ENCODE data around the gene EPHA4. TPM values are rescaled to one million over a fixed set of nuclear protein-coding genes. Genes with fewer than 3 reads are reported as not detected.

EPHA4 gene
- total RNA-seq, 1 experiment from 2014 or later = 3.3 TPM

DNA sequence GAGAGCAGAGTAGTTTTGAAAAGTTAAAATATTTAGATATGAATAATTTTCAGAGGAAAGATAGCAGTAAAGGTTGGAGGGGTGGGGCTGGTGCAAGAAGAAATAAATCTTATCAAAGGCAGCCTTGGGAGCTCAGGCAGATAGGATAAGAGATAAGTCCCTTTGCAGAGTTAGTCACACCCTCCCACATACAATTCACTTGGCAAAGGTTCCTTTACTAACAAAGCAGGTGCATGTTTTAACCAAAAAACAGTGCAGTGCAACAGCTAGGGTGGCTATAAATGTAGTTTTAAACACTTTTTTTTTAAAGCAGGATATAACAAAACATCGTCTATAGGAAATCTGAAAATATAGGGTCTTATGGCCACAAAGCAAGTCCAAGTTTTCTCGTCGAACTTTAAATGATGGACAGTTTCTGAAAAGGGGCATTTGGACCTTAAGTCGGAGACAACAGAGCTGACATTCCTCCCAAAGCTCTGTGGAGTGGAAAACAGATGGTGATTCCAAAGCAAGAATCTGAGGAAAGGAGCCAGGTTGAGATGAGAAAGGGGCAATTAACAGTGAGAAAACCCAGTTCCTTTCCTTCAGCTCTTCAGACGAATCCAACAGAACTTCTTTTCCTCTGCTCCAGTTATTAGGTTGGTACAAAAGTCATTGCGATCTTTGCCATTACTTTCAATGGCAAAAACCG lies 53.0 kb downstream of the EPHA4 start:
- Histone ChIP-seq H4K20me1 (ENCODE audit: low read length) (no peaks in the 10 kb centered on the region), H3K27ac (ENCODE audit: low read length) (peak overlapping the region; percentile 93), H3K9me3 (ENCODE audit: low read length) (no peaks in the 10 kb centered on the region), H2AFZ (ENCODE audit: low read length) (peak overlapping the region; percentile 29; the same call in 1 of the 2 replicates), H3K9me2 (replicated peaks; ENCODE audit: low read length) (no peaks in the 10 kb centered on the region), H3K4me3 (ENCODE audit: low read length) (peak overlapping the region; percentile 53), H3K4me2 (ENCODE audit: low read length) (peak overlapping the region; percentile 78), H3K36me3 (ENCODE audit: low read depth, low read length) (no peaks in the 10 kb centered on the region), H3K79me2 (ENCODE audit: low read length) (no peaks in the 10 kb centered on the region), H3K4me1 (ENCODE audit: insufficient read depth, low read length) (peaks cover 36% of the 10 kb centered on the region), H3K27me3 (ENCODE audit: low read length) (no peaks in the 10 kb centered on the region), H3K9ac (ENCODE audit: low read length) (peak overlapping the region; percentile 50), H3F3A (ENCODE audit: low read length, unreplicated experiment) (peaks cover 3% of the 10 kb centered on the region)
- ChIA-PET POLR2A (ENCODE audit: unreplicated experiment) (no interaction called here), CTCF (no interaction called here)
- ATAC-seq = peak; percentile 24; the same call in 1 of the 2 replicates
- no TSS peak for BruUV-seq (replicated peaks)
- TF ChIP-seq EZH2 (IDR thresholded peaks at IDR 0.05; ENCODE audit: low read length, unreplicated experiment) (no peak), CTCF (conservative IDR thresholded peaks at IDR 0.05; ENCODE audit: low read depth, low read length) (no peak), EZH2phosphoT487 (IDR thresholded peaks at IDR 0.05; ENCODE audit: borderline replicate concordance, low read length) (no peak)
- DNase-seq = peak; percentile 51
- intact Hi-C loops (cut with micrococcal nuclease) = loop anchor here (1.0 to 5.0 kb wide), 3 partner anchors 11 to 72 kb away; partner anchors contain the start of gene EPHA4

DNA sequence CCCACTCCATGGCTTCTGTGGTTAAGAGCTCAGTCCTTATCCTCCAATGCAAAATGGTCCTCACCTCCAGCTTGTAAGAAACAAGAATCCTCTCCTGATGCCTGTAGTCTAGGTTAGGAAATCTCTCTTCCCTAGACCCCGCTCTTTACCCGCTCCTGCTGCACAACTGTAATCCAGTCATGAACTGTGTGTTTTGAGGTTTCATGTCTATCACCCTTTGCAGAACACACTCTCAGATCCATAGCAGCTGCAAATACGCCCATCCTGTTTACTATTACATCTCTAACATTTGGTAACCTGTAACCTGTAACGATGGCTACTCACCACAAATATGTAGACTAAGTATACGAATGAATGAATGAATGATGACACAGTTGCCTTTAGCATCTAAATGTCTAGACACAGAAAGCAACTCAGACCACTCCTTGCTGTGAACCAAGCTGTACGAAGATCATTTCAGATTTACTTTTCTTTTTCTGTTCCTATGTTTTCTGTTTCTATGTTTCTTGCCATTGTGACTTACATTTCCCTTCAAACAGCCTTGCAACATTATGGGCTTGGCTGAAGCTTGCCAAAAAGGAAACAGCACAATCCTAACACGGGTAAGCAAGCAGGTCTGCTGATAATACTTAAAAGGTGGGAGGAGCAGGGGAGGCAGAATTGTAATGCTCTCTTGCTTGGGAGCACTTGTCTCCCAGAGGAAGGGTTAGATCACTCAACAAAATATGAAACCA lies 53.7 kb downstream of the EPHA4 start:
- TSS peak; percentile 37 for BruUV-seq (replicated peaks)
- no peak for TF ChIP-seq EZH2 (IDR thresholded peaks at IDR 0.05; ENCODE audit: low read length, unreplicated experiment)
- TF ChIP-seq EZH2phosphoT487 (IDR thresholded peaks at IDR 0.05; ENCODE audit: borderline replicate concordance, low read length) = no peak
- no peak for TF ChIP-seq CTCF (conservative IDR thresholded peaks at IDR 0.05; ENCODE audit: low read depth, low read length)
- Histone ChIP-seq H3F3A (ENCODE audit: low read length, unreplicated experiment) (peaks cover 3% of the 10 kb centered on the region), H3K9me2 (replicated peaks; ENCODE audit: low read length) (no peaks in the 10 kb centered on the region), H3K79me2 (ENCODE audit: low read length) (no peaks in the 10 kb centered on the region), H4K20me1 (ENCODE audit: low read length) (no peaks in the 10 kb centered on the region), H3K36me3 (ENCODE audit: low read depth, low read length) (no peaks in the 10 kb centered on the region), H3K9me3 (ENCODE audit: low read length) (no peaks in the 10 kb centered on the region), H3K27me3 (ENCODE audit: low read length) (no peaks in the 10 kb centered on the region), H3K27ac (ENCODE audit: low read length) (peak overlapping the region; percentile 93), H3K4me2 (ENCODE audit: low read length) (peak overlapping the region; percentile 78), H2AFZ (ENCODE audit: low read length) (peak overlapping the region; percentile 29; the same call in 1 of the 2 replicates), H3K4me1 (ENCODE audit: insufficient read depth, low read length) (peaks cover 38% of the 10 kb centered on the region), H3K4me3 (ENCODE audit: low read length) (peak overlapping the region; percentile 53), H3K9ac (ENCODE audit: low read length) (peak overlapping the region; percentile 55)
- ATAC-seq (peak; percentile 62), DNase-seq (peak; percentile 81)
- CTCF ChIA-PET = interaction anchor here (0.6 kb wide), 1 partner anchor 74 kb away, joined by 3 read pairs; no protein-coding TSS in a partner anchor
- intact Hi-C loops (cut with micrococcal nuclease) = loop anchor here (1.0 to 5.0 kb wide), 3 partner anchors 12 to 71 kb away; partner anchors contain the start of gene EPHA4
- POLR2A ChIA-PET (ENCODE audit: unreplicated experiment) = no interaction called here
